K562 (cell line): Measurements from ENCODE around the gene ADSS1. TPM values are rescaled to one million over a fixed set of nuclear protein-coding genes. Genes with fewer than 3 reads are reported as not detected.

ENCODE experiments used
- CEBPG ChIP-seq, 3 experiments: fragments of 200-800 bp in 1 of 3; sonication (Bioruptor generic) in 1 of 3; sonication (generic) in 1 of 3; formaldehyde crosslinking in 1 of 3; IDR thresholded peaks in 2 of 3; conservative IDR thresholded peaks in 1 of 3; 2 replicates each; pipeline versions ENCODE4 v1.6.1 to v1.8.0; 2016 to 2022; ENCODE audit warnings: missing compliant biosample characterization in 2 of 3, missing genetic modification characterization in 2 of 3, mild to moderate bottlenecking in 1 of 3, missing genetic modification reagents in 1 of 3
- DDX20 ChIP-seq: fragments of 450-650 bp; IDR thresholded peaks from 2 replicates; pipeline ENCODE4 v1.6.1; 2016; ENCODE audit warnings: missing genetic modification characterization, low read depth, mild to moderate bottlenecking, missing compliant biosample characterization, moderate library complexity
- FIP1L1 ChIP-seq: fragments of 200-400 bp; formaldehyde crosslinking; IDR thresholded peaks from 2 replicates; pipeline ENCODE4 v1.6.1; 2018; ENCODE audit warnings: mild to moderate bottlenecking, low read depth, low read length; ENCODE audit not compliant: poor library complexity, severe bottlenecking
- NEUROD1 ChIP-seq: fragments of 150-350 bp; IDR thresholded peaks from 2 replicates; pipeline ENCODE4 v1.6.1; 2014; ENCODE audit warnings: borderline replicate concordance, low read length, low read depth; ENCODE audit not compliant: partially characterized antibody
- PHF8 ChIP-seq: fragments of 200-600 bp; sonication (generic); IDR thresholded peaks from 2 replicates; pipeline ENCODE4 v1.6.1; 2012; ENCODE audit warnings: mixed run types, mild to moderate bottlenecking, inconsistent platforms, low read length, moderate library complexity, borderline replicate concordance
- RAD51 ChIP-seq: fragments of 450-650 bp; IDR thresholded peaks from 2 replicates; pipeline ENCODE4 v1.7.1; 2016; ENCODE audit warnings: low read depth, mild to moderate bottlenecking, borderline replicate concordance
- RHOXF2B ChIP-seq: fragments of 250-450 bp; sonication (Bioruptor Pico); conservative IDR thresholded peaks from 2 replicates; pipeline ENCODE4 v1.5.1; 2021
- ZNF830 ChIP-seq: fragments of 250-450 bp; sonication (Bioruptor Pico); IDR thresholded peaks from 2 replicates; pipeline ENCODE4 v1.5.0; 2021; ENCODE audit warnings: mild to moderate bottlenecking
- polyA plus RNA-seq, 8 experiments: library from polyadenylated mRNA; depleted of rRNA in 4 of 8; stranded (reverse) in 5 of 8; unstranded in 3 of 8; fragments of >200 nt; fragmentation: Nextera tagmentation in 2 of 8; fragmentation: Illumina TruSeq in 1 of 8; extraction: Ambion mirVana in 2 of 8; extraction: Trizol in 1 of 8; gene quantifications; 2 replicates each; pipeline versions ENCODE4 v1.2.1 to v1.2.3, GENCODE V29; 2011 to 2014; ENCODE audit warnings: inconsistent platforms in 1 of 8, missing spikeins in 1 of 8
- total RNA-seq, 7 experiments: library from RNA; depleted of rRNA in 6 of 7; stranded (reverse); fragments of >200 nt in 6 of 7; fragmentation: Illumina TruSeq in 2 of 7; extraction: Trizol in 2 of 7; gene quantifications; 2 replicates each; pipeline versions ENCODE4 v1.2.1 to v1.2.3, GENCODE V29; 2011 to 2021; ENCODE audit warnings: low replicate concordance in 1 of 7
- TF ChIP-seq, protein P1 (sequence below): fragments of 200-800 bp; sonication (Bioruptor generic); IDR thresholded peaks from 2 replicates; pipeline ENCODE4 v1.6.1; 2017; ENCODE audit warnings: missing genetic modification characterization, missing compliant biosample characterization
- TF ChIP-seq, protein P2 (sequence below), 2 experiments: fragments of 450-650 bp; formaldehyde crosslinking in 1 of 2; IDR thresholded peaks; 2 replicates each; pipeline versions ENCODE4 v1.4.0 to v1.6.1; 2014 to 2020; ENCODE audit warnings: mild to moderate bottlenecking in 2 of 2, borderline replicate concordance in 1 of 2, low read depth in 1 of 2
- TF ChIP-seq, protein P3 (sequence below), 3 experiments: fragments of 200-800 bp in 1 of 3; sonication (Bioruptor generic) in 1 of 3; sonication (generic) in 1 of 3; formaldehyde crosslinking in 1 of 3; IDR thresholded peaks; 2 replicates each; pipeline versions ENCODE4 v1.6.1 to v1.8.0; 2016 to 2022; ENCODE audit warnings: mild to moderate bottlenecking in 2 of 3, missing compliant biosample characterization in 2 of 3, missing genetic modification characterization in 2 of 3, missing genetic modification reagents in 1 of 3
- TF ChIP-seq, protein P4 (sequence below): IDR thresholded peaks from 3 replicates; pipeline ENCODE4 v1.6.1; 2011; ENCODE audit warnings: borderline replicate concordance, mild to moderate bottlenecking; ENCODE audit not compliant: insufficient read length, insufficient read depth

ADSS1 gene
- total and polyA plus RNA-seq, 9 of the 15 experiments (the other 6 are each of a cell fraction or from before 2014, with no cell fraction given), result 0.53 to 5.9 (median 3.9) TPM

DNA sequence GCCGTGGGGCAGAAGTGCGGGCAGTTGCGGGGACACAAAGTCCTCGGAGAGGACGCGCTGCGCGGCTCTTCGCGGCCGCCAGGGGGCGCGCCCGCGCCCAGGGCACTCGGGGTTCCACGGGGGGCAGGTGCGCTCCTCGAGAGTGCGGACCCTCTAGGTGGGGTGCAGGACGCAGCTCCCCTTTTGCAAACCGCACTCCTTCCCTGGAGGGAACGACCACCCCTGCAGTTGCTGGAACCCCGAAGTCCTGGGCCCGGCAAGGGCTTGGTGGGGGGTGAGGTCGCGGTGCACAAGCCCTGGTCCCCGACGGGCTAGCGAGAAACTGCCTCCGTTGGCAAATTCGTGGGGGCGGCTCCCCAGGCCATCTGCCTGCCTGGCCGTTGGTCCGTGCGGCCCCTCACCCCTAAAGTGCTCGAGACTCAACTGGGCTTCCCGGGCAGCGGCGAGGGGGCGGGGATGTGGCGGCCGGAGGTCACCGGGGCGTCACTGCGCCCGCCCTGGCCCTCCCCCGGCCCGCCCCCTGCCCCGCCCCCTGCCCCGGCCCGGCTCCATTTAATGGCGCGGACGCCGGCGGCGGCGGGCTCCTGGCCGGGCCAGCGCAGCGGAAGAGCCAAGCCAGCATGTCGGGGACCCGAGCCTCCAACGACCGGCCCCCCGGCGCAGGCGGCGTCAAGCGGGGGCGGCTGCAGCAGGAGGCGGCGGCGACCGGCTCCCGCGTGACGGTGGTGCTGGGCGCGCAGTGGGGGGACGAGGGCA is at the start of gene ADSS1 (continued):
- TF ChIP-seq, protein P1, sequence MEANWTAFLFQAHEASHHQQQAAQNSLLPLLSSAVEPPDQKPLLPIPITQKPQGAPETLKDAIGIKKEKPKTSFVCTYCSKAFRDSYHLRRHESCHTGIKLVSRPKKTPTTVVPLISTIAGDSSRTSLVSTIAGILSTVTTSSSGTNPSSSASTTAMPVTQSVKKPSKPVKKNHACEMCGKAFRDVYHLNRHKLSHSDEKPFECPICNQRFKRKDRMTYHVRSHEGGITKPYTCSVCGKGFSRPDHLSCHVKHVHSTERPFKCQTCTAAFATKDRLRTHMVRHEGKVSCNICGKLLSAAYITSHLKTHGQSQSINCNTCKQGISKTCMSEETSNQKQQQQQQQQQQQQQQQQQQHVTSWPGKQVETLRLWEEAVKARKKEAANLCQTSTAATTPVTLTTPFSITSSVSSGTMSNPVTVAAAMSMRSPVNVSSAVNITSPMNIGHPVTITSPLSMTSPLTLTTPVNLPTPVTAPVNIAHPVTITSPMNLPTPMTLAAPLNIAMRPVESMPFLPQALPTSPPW (CRISPR knock-in tag), result peak; percentile 59
- TF ChIP-seq, protein P2, sequence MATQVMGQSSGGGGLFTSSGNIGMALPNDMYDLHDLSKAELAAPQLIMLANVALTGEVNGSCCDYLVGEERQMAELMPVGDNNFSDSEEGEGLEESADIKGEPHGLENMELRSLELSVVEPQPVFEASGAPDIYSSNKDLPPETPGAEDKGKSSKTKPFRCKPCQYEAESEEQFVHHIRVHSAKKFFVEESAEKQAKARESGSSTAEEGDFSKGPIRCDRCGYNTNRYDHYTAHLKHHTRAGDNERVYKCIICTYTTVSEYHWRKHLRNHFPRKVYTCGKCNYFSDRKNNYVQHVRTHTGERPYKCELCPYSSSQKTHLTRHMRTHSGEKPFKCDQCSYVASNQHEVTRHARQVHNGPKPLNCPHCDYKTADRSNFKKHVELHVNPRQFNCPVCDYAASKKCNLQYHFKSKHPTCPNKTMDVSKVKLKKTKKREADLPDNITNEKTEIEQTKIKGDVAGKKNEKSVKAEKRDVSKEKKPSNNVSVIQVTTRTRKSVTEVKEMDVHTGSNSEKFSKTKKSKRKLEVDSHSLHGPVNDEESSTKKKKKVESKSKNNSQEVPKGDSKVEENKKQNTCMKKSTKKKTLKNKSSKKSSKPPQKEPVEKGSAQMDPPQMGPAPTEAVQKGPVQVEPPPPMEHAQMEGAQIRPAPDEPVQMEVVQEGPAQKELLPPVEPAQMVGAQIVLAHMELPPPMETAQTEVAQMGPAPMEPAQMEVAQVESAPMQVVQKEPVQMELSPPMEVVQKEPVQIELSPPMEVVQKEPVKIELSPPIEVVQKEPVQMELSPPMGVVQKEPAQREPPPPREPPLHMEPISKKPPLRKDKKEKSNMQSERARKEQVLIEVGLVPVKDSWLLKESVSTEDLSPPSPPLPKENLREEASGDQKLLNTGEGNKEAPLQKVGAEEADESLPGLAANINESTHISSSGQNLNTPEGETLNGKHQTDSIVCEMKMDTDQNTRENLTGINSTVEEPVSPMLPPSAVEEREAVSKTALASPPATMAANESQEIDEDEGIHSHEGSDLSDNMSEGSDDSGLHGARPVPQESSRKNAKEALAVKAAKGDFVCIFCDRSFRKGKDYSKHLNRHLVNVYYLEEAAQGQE (IDR thresholded peaks at IDR 0.05; ENCODE audit: borderline replicate concordance), result no peak; the same call in 1 of the 2 replicates
- TF ChIP-seq, protein P2 (CRISPR knock-in tag; IDR thresholded peaks at IDR 0.05; ENCODE audit: low read depth), result no peak
- TF ChIP-seq PHF8, result peak; percentile 83; the same call in 1 of the 2 replicates
- TF ChIP-seq, protein P3, sequence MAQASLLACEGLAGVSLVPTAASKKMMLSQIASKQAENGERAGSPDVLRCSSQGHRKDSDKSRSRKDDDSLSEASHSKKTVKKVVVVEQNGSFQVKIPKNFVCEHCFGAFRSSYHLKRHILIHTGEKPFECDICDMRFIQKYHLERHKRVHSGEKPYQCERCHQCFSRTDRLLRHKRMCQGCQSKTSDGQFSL (CRISPR knock-in tag; IDR thresholded peaks at IDR 0.05), result peak; percentile 81
- TF ChIP-seq, protein P3 (tag; IDR thresholded peaks at IDR 0.05), result no peak; a peak in 1 of 4 replicates
- TF ChIP-seq RHOXF2B (CRISPR knock-in tag), result no peak
- TF ChIP-seq CEBPG (CRISPR knock-in tag; IDR thresholded peaks at IDR 0.05), result no peak
- no peak for TF ChIP-seq CEBPG (tag; conservative IDR thresholded peaks at IDR 0.05 in 1 of 2, IDR thresholded peaks at IDR 0.05 in 1 of 2)
- peak; percentile 75 for TF ChIP-seq FIP1L1
- TF ChIP-seq, protein P4, sequence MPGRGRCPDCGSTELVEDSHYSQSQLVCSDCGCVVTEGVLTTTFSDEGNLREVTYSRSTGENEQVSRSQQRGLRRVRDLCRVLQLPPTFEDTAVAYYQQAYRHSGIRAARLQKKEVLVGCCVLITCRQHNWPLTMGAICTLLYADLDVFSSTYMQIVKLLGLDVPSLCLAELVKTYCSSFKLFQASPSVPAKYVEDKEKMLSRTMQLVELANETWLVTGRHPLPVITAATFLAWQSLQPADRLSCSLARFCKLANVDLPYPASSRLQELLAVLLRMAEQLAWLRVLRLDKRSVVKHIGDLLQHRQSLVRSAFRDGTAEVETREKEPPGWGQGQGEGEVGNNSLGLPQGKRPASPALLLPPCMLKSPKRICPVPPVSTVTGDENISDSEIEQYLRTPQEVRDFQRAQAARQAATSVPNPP, result no peak
- no peak for TF ChIP-seq DDX20 (tag)
- TF ChIP-seq RAD51, result no peak
- TF ChIP-seq NEUROD1, result no peak
- TF ChIP-seq ZNF830 (CRISPR knock-in tag), result no peak
